Tracheal epithelial cell (primary cell): ENCODE results near the gene B3GNT2. TPM values are rescaled to one million over a fixed set of nuclear protein-coding genes. Genes with fewer than 3 reads are reported as not detected.

Experiments used
- total RNA-seq: library from RNA; depleted of rRNA; stranded (reverse); fragments of >200 nt; gene quantifications from 2 replicates; pipeline ENCODE4 v1.2.1, GENCODE V29; 2014

The B3GNT2 gene, protein sequence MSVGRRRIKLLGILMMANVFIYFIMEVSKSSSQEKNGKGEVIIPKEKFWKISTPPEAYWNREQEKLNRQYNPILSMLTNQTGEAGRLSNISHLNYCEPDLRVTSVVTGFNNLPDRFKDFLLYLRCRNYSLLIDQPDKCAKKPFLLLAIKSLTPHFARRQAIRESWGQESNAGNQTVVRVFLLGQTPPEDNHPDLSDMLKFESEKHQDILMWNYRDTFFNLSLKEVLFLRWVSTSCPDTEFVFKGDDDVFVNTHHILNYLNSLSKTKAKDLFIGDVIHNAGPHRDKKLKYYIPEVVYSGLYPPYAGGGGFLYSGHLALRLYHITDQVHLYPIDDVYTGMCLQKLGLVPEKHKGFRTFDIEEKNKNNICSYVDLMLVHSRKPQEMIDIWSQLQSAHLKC
- total RNA-seq = 33.9 and 41.9 TPM in 2 replicates

DNA sequence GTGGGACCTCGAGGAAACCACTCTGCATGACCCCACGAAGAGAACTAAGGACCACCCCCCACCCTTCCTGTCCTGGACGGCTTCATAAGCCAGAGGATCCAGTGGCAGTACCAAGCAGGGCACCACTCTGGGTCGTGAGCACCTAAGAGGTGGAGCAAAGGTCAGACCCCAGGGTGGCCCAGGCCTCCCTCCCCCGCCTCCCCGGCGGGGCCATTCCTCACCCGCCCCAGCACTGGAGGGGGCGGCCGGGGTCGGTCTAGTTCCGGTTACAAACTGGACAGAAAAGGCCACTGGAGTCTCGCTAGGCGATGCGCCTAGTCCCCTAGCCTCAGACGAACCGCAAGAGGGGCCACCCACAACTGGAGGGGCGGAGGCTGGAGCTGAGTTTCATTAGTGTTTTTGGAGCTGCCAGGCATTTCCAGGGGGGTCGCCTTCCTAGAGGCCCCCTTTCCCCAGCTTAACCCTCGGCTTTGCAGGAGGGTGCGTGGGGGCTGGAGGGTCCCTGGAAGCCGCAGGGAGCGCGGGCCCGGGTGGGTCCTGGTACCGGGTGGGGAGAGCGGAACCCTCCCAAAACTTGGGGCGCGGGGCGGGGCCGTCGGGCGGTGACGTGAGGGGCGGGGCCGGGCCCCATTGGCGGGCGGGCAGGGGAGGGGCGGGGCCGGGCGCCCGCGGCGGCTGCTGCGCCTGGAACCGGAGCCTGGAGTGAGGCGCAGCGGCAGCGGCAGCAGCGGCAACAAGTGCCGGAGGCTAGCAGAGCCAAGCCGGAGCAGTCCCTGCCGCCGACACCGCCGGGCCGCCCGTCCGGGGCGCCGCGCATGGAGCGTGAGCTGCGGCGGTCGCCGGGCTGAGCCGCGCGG is at the start of gene B3GNT2:
Gene B3GNT2, plus strand, starts transcription at position 695 of the 857 bp plus-strand sequence. CDS start 26,106 bp downstream, outside the sequence.

